ENCODE measurements around the gene KCTD2.

The KCTD2 gene, protein sequence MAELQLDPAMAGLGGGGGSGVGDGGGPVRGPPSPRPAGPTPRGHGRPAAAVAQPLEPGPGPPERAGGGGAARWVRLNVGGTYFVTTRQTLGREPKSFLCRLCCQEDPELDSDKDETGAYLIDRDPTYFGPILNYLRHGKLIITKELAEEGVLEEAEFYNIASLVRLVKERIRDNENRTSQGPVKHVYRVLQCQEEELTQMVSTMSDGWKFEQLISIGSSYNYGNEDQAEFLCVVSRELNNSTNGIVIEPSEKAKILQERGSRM

DNA sequence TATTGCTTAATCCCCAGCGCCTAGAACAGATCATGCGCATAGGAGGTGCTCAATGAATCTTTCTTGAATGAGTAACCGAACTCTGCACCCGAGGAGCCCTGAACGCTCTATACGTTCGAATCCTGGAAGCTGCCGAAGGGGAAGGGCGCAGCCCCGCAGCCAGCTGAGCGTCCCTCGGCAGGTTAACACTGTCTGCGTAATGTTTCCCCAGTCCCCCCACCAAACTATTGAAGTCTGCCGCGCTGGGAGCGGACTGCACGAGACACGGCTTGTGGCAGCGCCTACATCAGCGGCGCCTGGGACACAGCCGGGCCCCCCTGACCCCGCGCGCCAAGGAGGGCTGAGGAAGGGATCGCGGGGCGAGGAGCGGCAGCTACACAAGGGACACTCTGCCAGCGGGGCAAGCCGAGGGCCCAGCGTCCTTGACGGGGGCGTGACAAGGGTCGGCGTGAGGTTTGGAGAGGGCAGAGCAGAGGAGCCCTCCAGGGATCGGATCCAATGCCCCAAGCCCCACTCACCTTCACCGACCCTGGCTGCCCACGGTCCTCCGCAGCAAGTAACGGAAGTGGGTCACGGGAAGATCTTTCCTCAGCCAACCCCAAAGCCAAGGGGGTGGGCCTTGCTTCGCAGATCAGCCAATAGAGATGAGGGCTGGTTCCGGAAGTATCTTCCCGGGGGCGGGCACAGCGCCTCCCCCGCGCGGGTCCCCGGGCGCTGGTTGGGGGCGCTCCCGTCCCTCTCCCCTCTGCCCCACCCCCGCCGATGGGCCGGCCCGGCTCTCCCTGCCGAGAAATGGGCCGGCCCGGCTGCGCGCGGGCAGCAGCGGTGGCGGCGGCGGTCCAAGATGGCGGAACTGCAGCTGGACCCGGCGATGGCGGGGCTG lies at the start of gene KCTD2, which contains the start of gene ATP5PD:
KCTD2 (plus strand) TSS at position 819 of the 883 bp plus-strand sequence; CDS start at position 845, 26 bp downstream.
ATP5PD (minus strand) TSS at position 563 of the 883 bp plus-strand sequence. CDS start 4,319 bp downstream, outside the sequence.
- Histone ChIP-seq H3K36me3 (ENCODE audit: insufficient read depth, low read length) (0 out of 2 replicates have a peak, but pooled peaks cover 2% of the 10 kb centered on the region), H3K4me1 (ENCODE audit: insufficient read depth, low read length, poor library complexity, severe bottlenecking) (peaks cover 23% of the 10 kb centered on the region), H3K9me2 (replicated peaks; ENCODE audit: low read depth, low read length) (no peaks in the 10 kb centered on the region), H3K9ac (ENCODE audit: low read depth, low read length, poor library complexity, severe bottlenecking) (peak within 1 kb of the TSS; percentile 87), H2AFZ (ENCODE audit: low read length) (peak within 1 kb of the TSS; percentile 81), H3K4me2 (ENCODE audit: low read depth, low read length, poor library complexity, severe bottlenecking) (peak within 1 kb of the TSS; percentile 96), H3F3A (ENCODE audit: low read depth) (no peaks in the 10 kb centered on the region), H3K27me3 (ENCODE audit: insufficient read depth, low read length, poor library complexity, severe bottlenecking) (no peaks in the 10 kb centered on the region), H3K4me3 (ENCODE audit: low read length, poor library complexity, severe bottlenecking) (peak within 1 kb of the TSS; percentile 88), H3K9me3 (ENCODE audit: insufficient read depth, low read depth, low read length) (no peaks in the 10 kb centered on the region), H4K20me1 (ENCODE audit: insufficient read depth, low read length, poor library complexity, severe bottlenecking) (peaks cover 3% of the 10 kb centered on the region), H3K79me2 (ENCODE audit: insufficient read depth, low read length) (peaks cover 38% of the 10 kb centered on the region)
- no peak for TF ChIP-seq EZH2phosphoT487 (IDR thresholded peaks at IDR 0.05; ENCODE audit: borderline replicate concordance)
- TF ChIP-seq, protein P1, sequence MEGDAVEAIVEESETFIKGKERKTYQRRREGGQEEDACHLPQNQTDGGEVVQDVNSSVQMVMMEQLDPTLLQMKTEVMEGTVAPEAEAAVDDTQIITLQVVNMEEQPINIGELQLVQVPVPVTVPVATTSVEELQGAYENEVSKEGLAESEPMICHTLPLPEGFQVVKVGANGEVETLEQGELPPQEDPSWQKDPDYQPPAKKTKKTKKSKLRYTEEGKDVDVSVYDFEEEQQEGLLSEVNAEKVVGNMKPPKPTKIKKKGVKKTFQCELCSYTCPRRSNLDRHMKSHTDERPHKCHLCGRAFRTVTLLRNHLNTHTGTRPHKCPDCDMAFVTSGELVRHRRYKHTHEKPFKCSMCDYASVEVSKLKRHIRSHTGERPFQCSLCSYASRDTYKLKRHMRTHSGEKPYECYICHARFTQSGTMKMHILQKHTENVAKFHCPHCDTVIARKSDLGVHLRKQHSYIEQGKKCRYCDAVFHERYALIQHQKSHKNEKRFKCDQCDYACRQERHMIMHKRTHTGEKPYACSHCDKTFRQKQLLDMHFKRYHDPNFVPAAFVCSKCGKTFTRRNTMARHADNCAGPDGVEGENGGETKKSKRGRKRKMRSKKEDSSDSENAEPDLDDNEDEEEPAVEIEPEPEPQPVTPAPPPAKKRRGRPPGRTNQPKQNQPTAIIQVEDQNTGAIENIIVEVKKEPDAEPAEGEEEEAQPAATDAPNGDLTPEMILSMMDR (conservative IDR thresholded peaks at IDR 0.05; ENCODE audit: low read length): no peak

DNA sequence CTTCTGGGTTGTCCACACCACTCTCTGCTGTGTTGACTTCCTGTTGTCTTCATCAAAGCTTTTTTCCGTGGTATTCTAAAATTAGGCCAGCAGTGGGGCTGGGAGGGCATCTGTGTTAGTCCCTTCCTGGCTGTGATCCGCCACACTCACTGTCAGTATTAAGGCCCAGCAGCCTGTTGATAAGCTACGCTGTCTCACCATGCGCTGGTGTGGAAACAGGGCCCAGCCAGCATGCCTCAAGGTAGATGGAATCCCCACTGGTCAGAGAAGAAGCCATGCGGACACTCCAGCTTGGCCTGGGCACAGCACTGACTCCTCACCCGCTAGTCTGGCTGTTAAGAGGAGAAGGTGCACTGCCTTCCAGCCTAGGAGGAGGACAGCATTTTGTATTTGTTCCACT lies 48.2 kb upstream of the KCTD2 start:
- Histone ChIP-seq H3K4me2 (ENCODE audit: low read depth, low read length, poor library complexity, severe bottlenecking) (no peak overlapping the region), H3K79me2 (ENCODE audit: insufficient read depth, low read length) (no peaks in the 10 kb centered on the region)
- no peak for TF ChIP-seq EZH2phosphoT487 (IDR thresholded peaks at IDR 0.05; ENCODE audit: borderline replicate concordance)
- TF ChIP-seq, protein P1 (conservative IDR thresholded peaks at IDR 0.05; ENCODE audit: low read length): no peak

DNA sequence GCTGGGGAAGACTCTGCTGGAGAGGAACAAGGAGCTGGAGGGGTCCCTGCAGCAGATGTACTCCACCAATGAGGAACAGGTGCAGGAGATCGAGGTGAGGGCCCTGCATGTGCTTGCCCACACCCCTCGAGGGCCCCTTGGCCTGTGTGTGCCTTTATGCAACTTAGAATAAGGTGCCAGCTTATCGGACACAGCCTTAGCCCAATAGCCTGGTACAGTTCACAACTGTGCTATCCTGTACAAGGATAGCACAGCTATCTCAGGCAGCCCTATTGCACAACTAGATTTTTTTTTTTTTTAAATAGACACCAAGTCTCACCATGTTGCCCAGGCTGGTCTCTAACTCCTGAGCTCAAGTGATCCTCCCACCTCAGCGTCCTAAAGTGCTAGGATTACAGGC lies 47.5 kb upstream of the KCTD2 start:
- Histone ChIP-seq H3F3A (ENCODE audit: low read depth) (no peaks in the 10 kb centered on the region), H2AFZ (ENCODE audit: low read length) (no peak overlapping the region), H4K20me1 (ENCODE audit: insufficient read depth, low read length, poor library complexity, severe bottlenecking) (no peaks in the 10 kb centered on the region), H3K4me3 (ENCODE audit: low read length, poor library complexity, severe bottlenecking) (no peak overlapping the region), H3K36me3 (ENCODE audit: insufficient read depth, low read length) (no peaks in the 10 kb centered on the region), H3K9me2 (replicated peaks; ENCODE audit: low read depth, low read length) (no peaks in the 10 kb centered on the region), H3K4me2 (ENCODE audit: low read depth, low read length, poor library complexity, severe bottlenecking) (no peak overlapping the region), H3K79me2 (ENCODE audit: insufficient read depth, low read length) (no peaks in the 10 kb centered on the region), H3K4me1 (ENCODE audit: insufficient read depth, low read length, poor library complexity, severe bottlenecking) (no peaks in the 10 kb centered on the region), H3K9ac (ENCODE audit: low read depth, low read length, poor library complexity, severe bottlenecking) (no peak overlapping the region), H3K27me3 (ENCODE audit: insufficient read depth, low read length, poor library complexity, severe bottlenecking) (no peaks in the 10 kb centered on the region), H3K9me3 (ENCODE audit: insufficient read depth, low read depth, low read length) (no peaks in the 10 kb centered on the region)
- TF ChIP-seq, protein P1 (conservative IDR thresholded peaks at IDR 0.05; ENCODE audit: low read length): no peak
- no peak for TF ChIP-seq EZH2phosphoT487 (IDR thresholded peaks at IDR 0.05; ENCODE audit: borderline replicate concordance)

More for the DNA sequence above, 48.2 kb upstream of the KCTD2 start:
- H4K20me1 ChIP-seq (ENCODE audit: insufficient read depth, low read length, poor library complexity, severe bottlenecking): no peaks in the 10 kb centered on the region
- H3F3A ChIP-seq (ENCODE audit: low read depth): no peaks in the 10 kb centered on the region
- H2AFZ ChIP-seq (ENCODE audit: low read length): no peak overlapping the region
- H3K9ac ChIP-seq (ENCODE audit: low read depth, low read length, poor library complexity, severe bottlenecking): no peak overlapping the region
- H3K4me3 ChIP-seq (ENCODE audit: low read length, poor library complexity, severe bottlenecking): no peak overlapping the region
- no peaks in the 10 kb centered on the region for H3K27me3 ChIP-seq (ENCODE audit: insufficient read depth, low read length, poor library complexity, severe bottlenecking)
- no peaks in the 10 kb centered on the region for H3K36me3 ChIP-seq (ENCODE audit: insufficient read depth, low read length)
- H3K9me3 ChIP-seq (ENCODE audit: insufficient read depth, low read depth, low read length): no peaks in the 10 kb centered on the region
- no peaks in the 10 kb centered on the region for H3K9me2 ChIP-seq (replicated peaks; ENCODE audit: low read depth, low read length)
- H3K4me1 ChIP-seq (ENCODE audit: insufficient read depth, low read length, poor library complexity, severe bottlenecking): no peaks in the 10 kb centered on the region

Data from Loucy (cell line).